Endothelial cell (in vitro differentiated cells): ENCODE results near the gene GNAT1. TPM values are rescaled to one million over a fixed set of nuclear protein-coding genes. Genes with fewer than 3 reads are reported as not detected.

Source experiments
- DNase-seq: peaks from one replicate; pipeline ENCODE4 v3.0.0; 2021; ENCODE audit warnings: low spot score
- H3K27ac Mint-ChIP-seq: one replicate; pipeline ENCODE4 v1.8.0; 2021; ENCODE audit warnings: mixed read lengths, inconsistent platforms; ENCODE audit not compliant: unreplicated experiment
- H3K27me3 Mint-ChIP-seq: one replicate; pipeline ENCODE4 v1.8.0; 2021; ENCODE audit warnings: mild to moderate bottlenecking, moderate library complexity, mixed read lengths, inconsistent platforms; ENCODE audit not compliant: unreplicated experiment
- H3K36me3 Mint-ChIP-seq: one replicate; pipeline ENCODE4 v1.8.0; 2021; ENCODE audit warnings: mild to moderate bottlenecking, low read depth, mixed read lengths, inconsistent platforms; ENCODE audit not compliant: unreplicated experiment
- H3K4me1 Mint-ChIP-seq: one replicate; pipeline ENCODE4 v1.8.0; 2021; ENCODE audit warnings: mild to moderate bottlenecking, mixed read lengths, inconsistent platforms; ENCODE audit not compliant: unreplicated experiment
- H3K4me3 Mint-ChIP-seq: one replicate; pipeline ENCODE4 v1.8.0; 2021; ENCODE audit warnings: mild to moderate bottlenecking, mixed read lengths, inconsistent platforms; ENCODE audit not compliant: unreplicated experiment
- H3K9me3 Mint-ChIP-seq: one replicate; pipeline ENCODE4 v1.8.0; 2021; ENCODE audit warnings: mixed read lengths, inconsistent platforms; ENCODE audit not compliant: unreplicated experiment
- total RNA-seq: library from RNA; stranded (reverse); fragmentation: NEBNext Ultra II Directional; extraction: Animal tissue kit (Norgen Biotek cat#: 25700); gene quantifications from one replicate; pipeline ENCODE4 v1.2.1, GENCODE V29; 2021; ENCODE audit not compliant: unreplicated experiment
- TF ChIP-seq, protein P1 (sequence below): fragments of 200-600 bp; sonication (generic); IDR thresholded peaks from one replicate; pipeline ENCODE4 v1.5.0; 2021; ENCODE audit warnings: antibody characterized with exemption; ENCODE audit not compliant: unreplicated experiment

GNAT1 gene
- total RNA-seq, 1 donor from 2014 or later, result 0.59 TPM

DNA sequence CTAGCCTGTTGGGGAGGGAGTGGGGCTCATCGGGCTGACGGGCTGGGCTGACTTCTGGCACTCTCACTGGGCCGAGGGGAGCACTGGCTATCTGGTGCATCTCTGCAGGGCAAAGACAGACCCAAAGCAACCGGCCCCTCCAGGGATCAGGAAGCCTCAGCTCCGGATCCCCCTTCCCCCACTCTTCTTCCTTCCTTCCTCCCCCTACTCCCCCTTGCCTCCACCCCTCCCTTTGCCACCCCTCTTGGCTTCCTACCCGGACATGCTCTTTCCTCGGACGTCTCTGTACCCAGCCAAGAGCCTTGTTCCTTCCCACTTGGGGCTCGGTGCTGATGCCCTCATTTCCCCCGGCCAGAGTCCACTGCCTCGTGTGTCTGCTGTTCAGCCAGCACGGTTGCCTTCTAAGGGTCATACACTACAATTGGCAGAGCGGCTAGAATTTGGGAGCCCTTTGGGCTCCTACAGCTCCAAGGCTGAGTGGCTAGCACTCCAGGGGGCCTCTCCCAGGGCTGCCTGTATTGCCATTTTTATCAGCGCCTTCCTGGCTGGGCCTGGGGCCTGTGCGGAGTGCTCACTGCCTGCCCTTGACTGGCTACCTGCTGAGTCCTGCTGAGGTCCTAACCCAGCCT lies 25.4 kb upstream of the GNAT1 start:
- H3K27me3 Mint-ChIP-seq, result peaks cover 4% of the 10 kb centered on the region
- H3K4me1 Mint-ChIP-seq, result peaks cover 43% of the 10 kb centered on the region
- DNase-seq, result peak; percentile 41
- peaks cover 9% of the 10 kb centered on the region for H3K36me3 Mint-ChIP-seq
- no peaks in the 10 kb centered on the region for H3K9me3 Mint-ChIP-seq
- H3K4me3 Mint-ChIP-seq, result no peak overlapping the region
- TF ChIP-seq, protein P1, sequence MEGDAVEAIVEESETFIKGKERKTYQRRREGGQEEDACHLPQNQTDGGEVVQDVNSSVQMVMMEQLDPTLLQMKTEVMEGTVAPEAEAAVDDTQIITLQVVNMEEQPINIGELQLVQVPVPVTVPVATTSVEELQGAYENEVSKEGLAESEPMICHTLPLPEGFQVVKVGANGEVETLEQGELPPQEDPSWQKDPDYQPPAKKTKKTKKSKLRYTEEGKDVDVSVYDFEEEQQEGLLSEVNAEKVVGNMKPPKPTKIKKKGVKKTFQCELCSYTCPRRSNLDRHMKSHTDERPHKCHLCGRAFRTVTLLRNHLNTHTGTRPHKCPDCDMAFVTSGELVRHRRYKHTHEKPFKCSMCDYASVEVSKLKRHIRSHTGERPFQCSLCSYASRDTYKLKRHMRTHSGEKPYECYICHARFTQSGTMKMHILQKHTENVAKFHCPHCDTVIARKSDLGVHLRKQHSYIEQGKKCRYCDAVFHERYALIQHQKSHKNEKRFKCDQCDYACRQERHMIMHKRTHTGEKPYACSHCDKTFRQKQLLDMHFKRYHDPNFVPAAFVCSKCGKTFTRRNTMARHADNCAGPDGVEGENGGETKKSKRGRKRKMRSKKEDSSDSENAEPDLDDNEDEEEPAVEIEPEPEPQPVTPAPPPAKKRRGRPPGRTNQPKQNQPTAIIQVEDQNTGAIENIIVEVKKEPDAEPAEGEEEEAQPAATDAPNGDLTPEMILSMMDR, result no peak
- peak overlapping the region; percentile 84 for H3K27ac Mint-ChIP-seq

DNA sequence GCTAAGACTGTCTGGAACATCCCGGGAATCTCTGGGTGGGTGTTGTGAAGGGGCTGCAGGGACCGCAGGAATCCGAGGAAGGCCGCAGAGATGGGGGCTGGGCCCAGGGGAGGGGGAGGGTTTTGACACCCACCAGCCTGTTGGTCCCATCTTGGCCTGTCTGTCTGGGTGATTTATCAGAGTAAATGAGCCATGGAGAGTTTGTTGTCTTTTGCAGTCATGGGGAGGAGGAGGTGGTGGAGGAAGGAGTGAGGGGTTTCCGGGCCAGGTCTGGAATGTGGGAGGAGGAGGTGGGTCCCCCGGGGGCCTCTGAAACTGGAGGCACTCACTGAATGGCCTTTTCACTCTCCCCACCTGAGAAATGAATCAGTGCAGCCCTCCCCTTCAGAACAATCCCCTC lies 24.8 kb upstream of the GNAT1 start:
- DNase-seq, result no peak
- Mint-ChIP-seq H3K36me3 (peaks cover 9% of the 10 kb centered on the region), H3K9me3 (no peaks in the 10 kb centered on the region), H3K4me1 (peaks cover 44% of the 10 kb centered on the region), H3K27me3 (peaks cover 4% of the 10 kb centered on the region), H3K27ac (peak overlapping the region; percentile 84), H3K4me3 (peak overlapping the region; percentile 39)
- TF ChIP-seq, protein P1, result no peak

DNA sequence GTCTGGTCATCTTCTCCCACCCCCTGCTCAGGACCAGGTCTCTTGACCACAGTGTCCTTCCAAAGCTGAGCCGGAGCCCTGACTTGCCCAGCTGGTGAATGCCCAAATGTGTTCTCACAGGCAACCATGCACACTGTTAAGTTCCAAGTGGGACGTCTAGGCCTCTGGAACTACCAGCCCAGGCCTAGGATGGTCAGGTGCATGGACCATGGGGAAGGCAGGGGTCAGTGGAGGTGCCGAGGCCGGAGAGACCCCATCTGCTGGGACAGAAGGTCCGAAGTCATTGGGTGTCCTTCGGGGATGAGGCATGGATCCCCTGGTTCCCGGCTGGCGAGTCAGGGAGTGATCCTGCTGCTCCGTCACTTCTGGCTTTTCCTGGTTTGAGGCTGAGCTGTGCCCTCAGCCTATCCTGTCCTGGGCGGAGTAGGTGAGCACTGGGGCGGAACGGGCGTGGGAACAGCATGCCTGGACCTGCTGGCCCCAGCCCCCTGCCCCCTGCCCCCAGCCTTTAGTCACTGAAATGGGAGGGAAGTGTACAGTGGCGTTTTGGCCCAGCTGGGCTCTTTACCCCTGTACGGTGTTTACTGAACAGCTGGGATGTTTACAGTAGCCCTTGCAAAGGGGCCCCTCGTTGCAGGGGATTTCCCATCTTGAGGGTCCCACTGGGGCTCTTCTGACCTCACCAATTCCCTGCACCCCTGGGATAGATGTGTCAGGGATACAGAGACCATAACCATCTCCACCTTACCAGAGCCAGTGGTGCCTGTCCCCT lies 24.2 kb upstream of the GNAT1 start:
- H3K4me1 Mint-ChIP-seq, result peaks cover 47% of the 10 kb centered on the region
- no peak for DNase-seq
- no peaks in the 10 kb centered on the region for H3K9me3 Mint-ChIP-seq
- H3K27me3 Mint-ChIP-seq, result peaks cover 4% of the 10 kb centered on the region
- TF ChIP-seq, protein P1, result no peak
- H3K27ac Mint-ChIP-seq, result peak overlapping the region; percentile 84
- H3K36me3 Mint-ChIP-seq, result peaks cover 9% of the 10 kb centered on the region
- no peak overlapping the region for H3K4me3 Mint-ChIP-seq

DNA sequence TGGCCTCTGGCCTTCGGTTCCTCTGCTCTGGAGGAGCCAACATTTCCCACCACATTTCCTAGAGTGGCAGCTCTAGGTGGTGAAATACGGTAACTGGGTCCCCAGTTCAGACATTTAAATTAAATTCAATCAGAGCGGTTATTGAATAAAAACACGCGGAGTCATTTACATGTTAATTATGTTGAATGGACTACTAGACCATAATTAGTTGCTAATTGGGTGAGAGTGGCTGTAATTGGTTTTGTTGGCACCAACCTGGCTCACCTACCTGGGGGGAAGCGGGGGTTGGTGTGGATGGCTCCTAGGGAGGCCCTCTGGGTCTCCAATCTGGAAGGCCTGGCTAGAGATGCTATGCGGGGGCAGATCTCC lies 23.6 kb upstream of the GNAT1 start:
- H3K4me3 Mint-ChIP-seq, result no peak overlapping the region
- peaks cover 42% of the 10 kb centered on the region for H3K4me1 Mint-ChIP-seq
- H3K36me3 Mint-ChIP-seq, result peaks cover 5% of the 10 kb centered on the region
- TF ChIP-seq, protein P1, result no peak
- peak overlapping the region; percentile 38 for H3K27ac Mint-ChIP-seq
- peaks cover 4% of the 10 kb centered on the region for H3K27me3 Mint-ChIP-seq
- no peaks in the 10 kb centered on the region for H3K9me3 Mint-ChIP-seq
- no peak for DNase-seq

DNA sequence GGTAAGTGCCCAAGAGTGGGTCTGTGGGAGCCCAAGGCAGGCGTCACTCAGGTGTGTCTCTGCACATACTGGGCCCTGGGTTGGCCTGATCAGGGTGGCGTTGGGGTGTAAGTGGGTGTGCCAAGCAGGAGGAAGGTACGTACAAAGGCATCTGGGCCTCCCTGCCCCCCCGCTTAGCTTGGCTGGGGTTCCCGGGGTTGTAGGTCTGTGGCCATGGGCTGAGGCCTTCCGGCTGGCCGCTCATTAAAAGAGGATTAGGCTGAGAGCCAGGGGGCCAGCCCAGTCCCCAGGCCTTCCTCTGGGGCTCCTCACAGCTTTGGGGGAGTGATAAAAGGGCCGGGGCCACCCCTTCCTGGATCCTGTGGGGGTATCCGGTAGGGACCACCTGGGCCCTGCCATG lies 23.0 kb upstream of the GNAT1 start:
- Mint-ChIP-seq H3K4me3 (no peak overlapping the region), H3K9me3 (no peaks in the 10 kb centered on the region), H3K36me3 (peaks cover 5% of the 10 kb centered on the region), H3K27ac (no peak overlapping the region), H3K4me1 (peaks cover 42% of the 10 kb centered on the region), H3K27me3 (peaks cover 4% of the 10 kb centered on the region)
- TF ChIP-seq, protein P1, result no peak
- no peak for DNase-seq
